ENCODE data around the gene RGS6.

The RGS6 gene

GRCh38 chr14:72164420-72165228 lies 232.4 kb downstream of the RGS6 start:
- Histone ChIP-seq H3K9me2 (ENCODE audit: low read depth, low read length) (no peaks in the 10 kb centered on the region), H3F3A (ENCODE audit: insufficient read depth, low read length) (no peaks in the 10 kb centered on the region), H3K27ac (ENCODE audit: low read depth, low read length, poor library complexity, severe bottlenecking) (no peak overlapping the region), H4K20me1 (ENCODE audit: insufficient read depth, low read length) (no peaks in the 10 kb centered on the region), H3K79me2 (ENCODE audit: insufficient read depth, low read length) (no peaks in the 10 kb centered on the region), H2AFZ (ENCODE audit: low read length) (no peak overlapping the region), H3K4me3 (ENCODE audit: low read depth, low read length, poor library complexity, severe bottlenecking) (no peak overlapping the region), H3K36me3 (ENCODE audit: insufficient read depth, low read length) (no peaks in the 10 kb centered on the region), H3K4me1 (ENCODE audit: insufficient read depth, low read length, severe bottlenecking) (no peaks in the 10 kb centered on the region), H3K4me2 (ENCODE audit: low read length) (no peak overlapping the region), H3K9ac (ENCODE audit: low read length) (no peak overlapping the region), H3K27me3 (ENCODE audit: insufficient read depth, low read length) (no peaks in the 10 kb centered on the region), H3K9me3 (ENCODE audit: low read length) (no peaks in the 10 kb centered on the region)
- TF ChIP-seq, protein P1, sequence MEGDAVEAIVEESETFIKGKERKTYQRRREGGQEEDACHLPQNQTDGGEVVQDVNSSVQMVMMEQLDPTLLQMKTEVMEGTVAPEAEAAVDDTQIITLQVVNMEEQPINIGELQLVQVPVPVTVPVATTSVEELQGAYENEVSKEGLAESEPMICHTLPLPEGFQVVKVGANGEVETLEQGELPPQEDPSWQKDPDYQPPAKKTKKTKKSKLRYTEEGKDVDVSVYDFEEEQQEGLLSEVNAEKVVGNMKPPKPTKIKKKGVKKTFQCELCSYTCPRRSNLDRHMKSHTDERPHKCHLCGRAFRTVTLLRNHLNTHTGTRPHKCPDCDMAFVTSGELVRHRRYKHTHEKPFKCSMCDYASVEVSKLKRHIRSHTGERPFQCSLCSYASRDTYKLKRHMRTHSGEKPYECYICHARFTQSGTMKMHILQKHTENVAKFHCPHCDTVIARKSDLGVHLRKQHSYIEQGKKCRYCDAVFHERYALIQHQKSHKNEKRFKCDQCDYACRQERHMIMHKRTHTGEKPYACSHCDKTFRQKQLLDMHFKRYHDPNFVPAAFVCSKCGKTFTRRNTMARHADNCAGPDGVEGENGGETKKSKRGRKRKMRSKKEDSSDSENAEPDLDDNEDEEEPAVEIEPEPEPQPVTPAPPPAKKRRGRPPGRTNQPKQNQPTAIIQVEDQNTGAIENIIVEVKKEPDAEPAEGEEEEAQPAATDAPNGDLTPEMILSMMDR (IDR thresholded peaks at IDR 0.05; ENCODE audit: low read length) = no peak
- no peak for TF ChIP-seq EZH2 (IDR thresholded peaks at IDR 0.05; ENCODE audit: borderline replicate concordance, low read length)

DNA sequence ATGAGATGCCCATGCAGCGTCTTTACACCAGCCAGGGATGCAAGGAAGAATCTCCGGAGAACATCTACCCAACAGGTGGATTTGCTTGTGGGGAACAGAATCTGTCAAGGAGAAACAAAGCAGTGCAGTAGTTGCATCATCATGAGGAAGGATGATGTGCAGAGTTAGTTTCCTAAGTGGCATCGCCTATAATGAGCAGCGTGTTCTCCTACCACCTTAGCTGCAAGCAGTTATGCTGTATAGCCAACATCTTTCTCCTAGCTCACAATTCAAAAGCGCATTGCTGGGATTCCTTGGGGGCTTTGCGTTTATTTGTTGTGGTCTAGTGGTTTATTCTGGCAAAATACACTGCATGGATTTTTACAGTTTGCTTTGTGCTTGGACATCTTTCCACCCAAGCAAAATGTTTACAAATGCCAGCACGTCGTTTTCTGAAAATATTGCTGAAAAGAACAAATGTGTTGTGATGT lies 233.0 kb downstream of the RGS6 start:
- H2AFZ ChIP-seq (ENCODE audit: low read length) = no peak overlapping the region
- H3K9me2 ChIP-seq (ENCODE audit: low read depth, low read length) = no peaks in the 10 kb centered on the region
- no peak overlapping the region for H3K27ac ChIP-seq (ENCODE audit: low read depth, low read length, poor library complexity, severe bottlenecking)
- no peaks in the 10 kb centered on the region for H3K27me3 ChIP-seq (ENCODE audit: insufficient read depth, low read length)
- H3K4me2 ChIP-seq (ENCODE audit: low read length) = no peak overlapping the region
- H4K20me1 ChIP-seq (ENCODE audit: insufficient read depth, low read length) = no peaks in the 10 kb centered on the region
- no peaks in the 10 kb centered on the region for H3K9me3 ChIP-seq (ENCODE audit: low read length)
- no peaks in the 10 kb centered on the region for H3F3A ChIP-seq (ENCODE audit: insufficient read depth, low read length)
- H3K9ac ChIP-seq (ENCODE audit: low read length) = no peak overlapping the region
- no peak for TF ChIP-seq EZH2 (IDR thresholded peaks at IDR 0.05; ENCODE audit: borderline replicate concordance, low read length)
- TF ChIP-seq, protein P1 (IDR thresholded peaks at IDR 0.05; ENCODE audit: low read length) = no peak
- no peaks in the 10 kb centered on the region for H3K79me2 ChIP-seq (ENCODE audit: insufficient read depth, low read length)
- H3K4me1 ChIP-seq (ENCODE audit: insufficient read depth, low read length, severe bottlenecking) = no peaks in the 10 kb centered on the region
- H3K4me3 ChIP-seq (ENCODE audit: low read depth, low read length, poor library complexity, severe bottlenecking) = no peak overlapping the region
- H3K36me3 ChIP-seq (ENCODE audit: insufficient read depth, low read length) = no peaks in the 10 kb centered on the region

DNA sequence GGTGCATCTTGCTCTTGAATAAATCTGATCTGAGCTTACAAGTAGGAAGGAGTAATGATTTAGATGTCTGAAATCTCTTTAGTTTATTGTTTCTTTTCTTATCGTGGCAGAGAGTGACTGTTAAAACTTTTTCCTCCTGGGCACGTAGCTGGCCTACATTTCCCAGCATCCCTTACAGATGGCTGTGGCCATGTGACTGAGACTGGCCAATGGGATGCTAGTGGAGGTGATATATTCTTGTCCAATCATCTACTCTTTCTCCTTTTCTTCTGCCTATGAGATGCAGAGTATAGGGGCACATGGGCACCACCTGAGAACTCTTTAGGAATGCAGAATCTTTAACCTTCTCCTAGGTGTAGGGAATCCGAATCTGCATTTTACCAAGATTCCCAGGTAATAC lies 237.3 kb downstream of the RGS6 start:
- H3F3A ChIP-seq (ENCODE audit: insufficient read depth, low read length) = no peaks in the 10 kb centered on the region
- no peaks in the 10 kb centered on the region for H4K20me1 ChIP-seq (ENCODE audit: insufficient read depth, low read length)
- H3K9me3 ChIP-seq (ENCODE audit: low read length) = no peaks in the 10 kb centered on the region
- H2AFZ ChIP-seq (ENCODE audit: low read length) = no peak overlapping the region
- H3K36me3 ChIP-seq (ENCODE audit: insufficient read depth, low read length) = no peaks in the 10 kb centered on the region
- H3K9ac ChIP-seq (ENCODE audit: low read length) = no peak overlapping the region
- no peak overlapping the region for H3K27ac ChIP-seq (ENCODE audit: low read depth, low read length, poor library complexity, severe bottlenecking)
- H3K4me1 ChIP-seq (ENCODE audit: insufficient read depth, low read length, severe bottlenecking) = no peaks in the 10 kb centered on the region
- H3K9me2 ChIP-seq (ENCODE audit: low read depth, low read length) = no peaks in the 10 kb centered on the region
- no peak overlapping the region for H3K4me3 ChIP-seq (ENCODE audit: low read depth, low read length, poor library complexity, severe bottlenecking)
- TF ChIP-seq, protein P1 (IDR thresholded peaks at IDR 0.05; ENCODE audit: low read length) = no peak
- TF ChIP-seq EZH2 (IDR thresholded peaks at IDR 0.05; ENCODE audit: borderline replicate concordance, low read length) = no peak
- no peaks in the 10 kb centered on the region for H3K79me2 ChIP-seq (ENCODE audit: insufficient read depth, low read length)
- H3K4me2 ChIP-seq (ENCODE audit: low read length) = no peak overlapping the region
- no peaks in the 10 kb centered on the region for H3K27me3 ChIP-seq (ENCODE audit: insufficient read depth, low read length)

All from OCI-LY1 (cell line).